SK-N-SH (cell line): ENCODE measurements around the gene DLL3. TPM values are rescaled to one million over a fixed set of nuclear protein-coding genes. Genes with fewer than 3 reads are reported as not detected.

ENCODE experiments used
- CTCF ChIA-PET: fragments of 300-600, 350-600 bp; formaldehyde crosslinking; extraction: SDS; loops from one replicate; lab custom pipeline; 2021; lab: Yijun Ruan, JAX
- POLR2A ChIA-PET: fragments of 350-600 bp; sonication (Branson Sonifier 250); formaldehyde crosslinking; extraction: SDS; loops from one replicate; lab custom pipeline; 2020; ENCODE audit warnings: antibody characterized with exemption, inconsistent platforms; lab: Yijun Ruan, JAX
- DNase-seq: peaks from one replicate; pipeline ENCODE4 v3.0.0; 2012
- H2AFZ ChIP-seq: fragments of 200-600 bp; sonication (generic); 2 replicates; pipeline ENCODE4 v1.8.1; 2016; ENCODE audit warnings: antibody characterized with exemption, mild to moderate bottlenecking, low read depth
- H3F3A ChIP-seq: fragments of 200-600 bp; sonication (generic); replicated peaks from 2 replicates; pipeline ENCODE3; 2016; ENCODE audit warnings: antibody characterized with exemption, mild to moderate bottlenecking; ENCODE audit not compliant: insufficient read depth
- H3K27ac ChIP-seq, 2 experiments: fragments of 200-500 bp in 1 of 2; fragments of 200-600 bp in 1 of 2; sonication (Bioruptor generic) in 1 of 2; sonication (generic), shearing (Covaris generic) in 1 of 2; 2 replicates each; pipeline versions ENCODE4 v1.5.1 to v1.6.1; 2014 to 2016; ENCODE audit warnings: low read depth in 2 of 2, inconsistent platforms in 1 of 2, low read length in 1 of 2, mild to moderate bottlenecking in 1 of 2, mixed read lengths in 1 of 2
- H3K27me3 ChIP-seq: fragments of 200-600 bp; sonication (generic), shearing (Covaris generic); 2 replicates; pipeline ENCODE4 v1.6.1; 2016; ENCODE audit warnings: mixed run types; ENCODE audit not compliant: insufficient read depth
- H3K36me3 ChIP-seq, 2 experiments: fragments of 200-500 bp in 1 of 2; fragments of 200-600 bp in 1 of 2; sonication (Bioruptor generic) in 1 of 2; sonication (generic) in 1 of 2; replicated peaks in 1 of 2; 2 replicates each; pipeline versions ENCODE3 to v1.5.1; 2014 to 2016; ENCODE audit warnings: low read length in 1 of 2, mild to moderate bottlenecking in 1 of 2; ENCODE audit not compliant: insufficient read depth in 2 of 2, control insufficient read depth in 1 of 2
- H3K4me1 ChIP-seq, 2 experiments: fragments of 200-500 bp in 1 of 2; fragments of 200-600 bp in 1 of 2; sonication (Bioruptor generic) in 1 of 2; sonication (generic), shearing (Covaris generic) in 1 of 2; 2 replicates each; pipeline versions ENCODE4 v1.5.1 to v1.6.1; 2014 to 2016; ENCODE audit warnings: low read depth in 1 of 2, low read length in 1 of 2, mixed run types in 1 of 2; ENCODE audit not compliant: insufficient read depth in 2 of 2, control insufficient read depth in 1 of 2
- H3K4me2 ChIP-seq: fragments of 200-600 bp; sonication (generic), shearing (Covaris generic); 2 replicates; pipeline ENCODE4 v1.6.1; 2017; ENCODE audit warnings: mixed run types
- H3K4me3 ChIP-seq, 2 experiments: fragments of 200-500 bp in 1 of 2; fragments of 200-600 bp in 1 of 2; sonication (Bioruptor generic) in 1 of 2; sonication (generic), shearing (Covaris generic) in 1 of 2; 2 replicates each; pipeline versions ENCODE4 v1.5.1 to v1.8.1; 2014 to 2016; ENCODE audit warnings: low read depth in 2 of 2, inconsistent platforms in 1 of 2, low read length in 1 of 2, mild to moderate bottlenecking in 1 of 2, mixed read lengths in 1 of 2, moderate library complexity in 1 of 2
- H3K79me2 ChIP-seq: fragments of 200-600 bp; sonication (generic); 2 replicates; pipeline ENCODE4 v1.8.1; 2017; ENCODE audit warnings: mild to moderate bottlenecking; ENCODE audit not compliant: insufficient read depth
- H3K9ac ChIP-seq: fragments of 200-600 bp; sonication (generic); 2 replicates; pipeline ENCODE4 v1.6.1; 2017; ENCODE audit warnings: mixed run types
- H3K9me2 ChIP-seq: fragments of 200-600 bp; sonication (generic); 2 replicates; pipeline ENCODE4 v1.6.1; 2017; ENCODE audit warnings: mixed run types
- H3K9me3 ChIP-seq: fragments of 200-600 bp; sonication (generic); 2 replicates; pipeline ENCODE4 v1.6.1; 2017; ENCODE audit warnings: mixed run types, mild to moderate bottlenecking, moderate library complexity
- H4K20me1 ChIP-seq: fragments of 200-600 bp; sonication (generic); 2 replicates; pipeline ENCODE4 v1.6.1; 2017; ENCODE audit warnings: mild to moderate bottlenecking, mixed run types; ENCODE audit not compliant: insufficient read depth
- ELF1 ChIP-seq: IDR thresholded peaks from 2 replicates; pipeline ENCODE4 v1.4.0; 2012
- EP300 ChIP-seq, 2 experiments: IDR thresholded peaks; 2 replicates each; pipeline versions ENCODE4 v1.4.0 to v1.6.1; 2012; ENCODE audit warnings: borderline replicate concordance in 1 of 2, low read depth in 1 of 2, low read length in 1 of 2
- FOSL2 ChIP-seq: IDR thresholded peaks from 2 replicates; pipeline ENCODE4 v1.4.0; 2012; ENCODE audit warnings: low read depth, mild to moderate bottlenecking, moderate library complexity, borderline replicate concordance
- FOXJ3 ChIP-seq: sonication (generic); formaldehyde crosslinking; IDR thresholded peaks from 2 replicates; pipeline ENCODE4 v1.5.1; 2020; ENCODE audit warnings: mild to moderate bottlenecking, missing genetic modification reagents
- GABPA ChIP-seq: IDR thresholded peaks from 2 replicates; pipeline ENCODE4 v1.4.0; 2012; ENCODE audit warnings: low read depth, mild to moderate bottlenecking
- JUND ChIP-seq: IDR thresholded peaks from 2 replicates; pipeline ENCODE4 v1.4.0; 2012
- MXI1 ChIP-seq: IDR thresholded peaks from 2 replicates; pipeline ENCODE4 v1.6.1; 2012; ENCODE audit warnings: mild to moderate bottlenecking, low read depth, low read length, improper control_type of control experiment
- NRF1 ChIP-seq: IDR thresholded peaks from 2 replicates; pipeline ENCODE4 v1.6.1; 2012; ENCODE audit warnings: low read depth, mild to moderate bottlenecking, low read length
- RFX5 ChIP-seq: IDR thresholded peaks from 2 replicates; pipeline ENCODE4 v1.6.1; 2012; ENCODE audit warnings: mild to moderate bottlenecking, improper control_type of control experiment, low read length
- SIN3A ChIP-seq: IDR thresholded peaks from 2 replicates; pipeline ENCODE4 v1.6.1; 2012; ENCODE audit warnings: low read depth, mild to moderate bottlenecking, low read length, moderate library complexity, borderline replicate concordance
- WGBS: methylation state at CpG from one replicate; pipeline ENCODE4 v1.1.6; 2017; ENCODE audit warnings: low lambda C conversion rate; 5-methylcytosine and 5-hydroxymethylcytosine counted together
- polyA plus RNA-seq, 3 experiments: library from polyadenylated mRNA; depleted of rRNA; stranded (reverse); fragments of >200 nt; gene quantifications; 2 replicates each; pipeline ENCODE4 v1.2.3, GENCODE V29; 2012
- TF ChIP-seq, protein P1 (sequence below): IDR thresholded peaks from 2 replicates; pipeline ENCODE4 v1.4.0; 2012; ENCODE audit warnings: low read depth, borderline replicate concordance
- TF ChIP-seq, protein P2 (sequence below): fragments of 150-350 bp; IDR thresholded peaks from 2 replicates; pipeline ENCODE4 v1.6.1; 2016; ENCODE audit warnings: mild to moderate bottlenecking, low read depth, low read length

Gene DLL3
- polyA plus RNA-seq, 1 of the 3 experiments (the other 2 are of a cell fraction) = 4.7 TPM

DNA sequence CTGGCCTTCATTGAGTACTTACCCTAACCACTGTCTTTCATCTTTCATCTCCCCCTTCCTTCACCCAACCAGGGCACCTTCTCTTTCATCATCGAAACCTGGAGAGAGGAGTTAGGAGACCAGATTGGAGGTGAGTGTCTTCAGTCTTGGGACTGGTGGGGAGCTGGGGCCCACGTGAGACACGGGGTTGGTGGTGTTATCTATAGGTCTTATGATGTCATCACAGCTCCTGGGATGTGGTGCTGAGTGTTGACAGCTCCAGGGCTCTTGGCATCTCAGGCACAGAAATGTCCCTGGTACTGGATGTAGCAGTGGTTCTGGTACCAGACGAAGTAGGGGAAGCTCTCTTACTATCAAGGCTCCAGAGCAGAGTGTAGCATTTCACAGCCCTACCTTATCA, 1.8 kb downstream of the DLL3 start:
- H3K4me1 ChIP-seq = peaks cover 0 to 9% of the 10 kb centered on the region in 2 experiments; a peak in 1 of 4 replicates
- WGBS = 25% methylated on average over 4 of the region's 4 CpGs
- ChIA-PET CTCF (interaction anchor here (1.0 to 3.0 kb wide), 3 partner anchors 26 to 39 kb away, joined by 3 to 15 read pairs (median 13); partner anchors contain the start of gene EID2B), POLR2A (no interaction called here)
- H3K79me2 ChIP-seq = no peaks in the 10 kb centered on the region
- H3K9me2 ChIP-seq = no peaks in the 10 kb centered on the region
- no peaks in the 10 kb centered on the region for H3K36me3 ChIP-seq
- no peak overlapping the region for H3K4me2 ChIP-seq
- H2AFZ ChIP-seq = no peak overlapping the region
- DNase-seq = no peak
- H3K4me3 ChIP-seq = no peak overlapping the region
- H3F3A ChIP-seq = no peaks in the 10 kb centered on the region
- TF ChIP-seq FOXJ3 (CRISPR knock-in tag) (no peak), RFX5 (no peak), FOSL2 (no peak), JUND (no peak), EP300 (IDR thresholded peaks at IDR 0.05; ENCODE audit: borderline replicate concordance in 1 of 2, low read depth in 1 of 2, low read length in 1 of 2) (no peak), GABPA (no peak), SIN3A (no peak), ELF1 (no peak), MXI1 (no peak)
- TF ChIP-seq, protein P1, sequence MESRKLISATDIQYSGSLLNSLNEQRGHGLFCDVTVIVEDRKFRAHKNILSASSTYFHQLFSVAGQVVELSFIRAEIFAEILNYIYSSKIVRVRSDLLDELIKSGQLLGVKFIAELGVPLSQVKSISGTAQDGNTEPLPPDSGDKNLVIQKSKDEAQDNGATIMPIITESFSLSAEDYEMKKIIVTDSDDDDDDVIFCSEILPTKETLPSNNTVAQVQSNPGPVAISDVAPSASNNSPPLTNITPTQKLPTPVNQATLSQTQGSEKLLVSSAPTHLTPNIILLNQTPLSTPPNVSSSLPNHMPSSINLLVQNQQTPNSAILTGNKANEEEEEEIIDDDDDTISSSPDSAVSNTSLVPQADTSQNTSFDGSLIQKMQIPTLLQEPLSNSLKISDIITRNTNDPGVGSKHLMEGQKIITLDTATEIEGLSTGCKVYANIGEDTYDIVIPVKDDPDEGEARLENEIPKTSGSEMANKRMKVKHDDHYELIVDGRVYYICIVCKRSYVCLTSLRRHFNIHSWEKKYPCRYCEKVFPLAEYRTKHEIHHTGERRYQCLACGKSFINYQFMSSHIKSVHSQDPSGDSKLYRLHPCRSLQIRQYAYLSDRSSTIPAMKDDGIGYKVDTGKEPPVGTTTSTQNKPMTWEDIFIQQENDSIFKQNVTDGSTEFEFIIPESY = no peak
- TF ChIP-seq, protein P2, sequence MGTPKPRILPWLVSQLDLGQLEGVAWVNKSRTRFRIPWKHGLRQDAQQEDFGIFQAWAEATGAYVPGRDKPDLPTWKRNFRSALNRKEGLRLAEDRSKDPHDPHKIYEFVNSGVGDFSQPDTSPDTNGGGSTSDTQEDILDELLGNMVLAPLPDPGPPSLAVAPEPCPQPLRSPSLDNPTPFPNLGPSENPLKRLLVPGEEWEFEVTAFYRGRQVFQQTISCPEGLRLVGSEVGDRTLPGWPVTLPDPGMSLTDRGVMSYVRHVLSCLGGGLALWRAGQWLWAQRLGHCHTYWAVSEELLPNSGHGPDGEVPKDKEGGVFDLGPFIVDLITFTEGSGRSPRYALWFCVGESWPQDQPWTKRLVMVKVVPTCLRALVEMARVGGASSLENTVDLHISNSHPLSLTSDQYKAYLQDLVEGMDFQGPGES = no peak
- H3K9me3 ChIP-seq = no peaks in the 10 kb centered on the region
- H4K20me1 ChIP-seq = no peaks in the 10 kb centered on the region
- no peak overlapping the region for H3K9ac ChIP-seq
- no peaks in the 10 kb centered on the region; the same call in 1 of the 2 replicates for H3K27me3 ChIP-seq
- no peak overlapping the region for H3K27ac ChIP-seq

DNA sequence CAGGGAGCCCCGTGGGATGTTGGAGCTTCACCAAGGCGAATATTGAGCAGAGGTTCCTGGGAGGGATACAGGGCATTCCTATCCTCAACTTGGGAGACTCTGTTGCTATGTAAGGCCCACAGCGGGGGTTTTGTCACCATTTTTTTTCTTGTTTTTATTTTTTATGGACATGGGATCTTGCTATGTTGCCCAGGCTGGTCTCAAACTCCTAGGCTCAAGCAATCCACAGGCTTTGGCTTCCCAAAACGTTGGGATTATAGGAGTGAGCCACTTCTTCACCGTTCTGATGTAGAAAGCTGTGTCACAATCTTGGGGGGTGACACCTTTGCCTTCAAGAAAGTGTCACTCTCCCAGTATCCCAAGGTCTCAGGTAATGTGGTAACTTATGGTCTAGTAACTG, 2.6 kb downstream of the DLL3 start:
- no peaks in the 10 kb centered on the region for H3K36me3 ChIP-seq
- CTCF ChIA-PET = interaction anchor here (2.0 to 3.0 kb wide), 3 partner anchors 10 to 32 kb away, joined by 4 to 15 read pairs (median 13); partner anchors contain the start of gene EID2B
- H3K27me3 ChIP-seq = no peaks in the 10 kb centered on the region; the same call in 1 of the 2 replicates
- H3F3A ChIP-seq = no peaks in the 10 kb centered on the region
- POLR2A ChIA-PET = no interaction called here
- WGBS = 39% methylated on average over 5 of the region's 5 CpGs
- no peaks in the 10 kb centered on the region for H3K79me2 ChIP-seq
- no peak overlapping the region for H3K4me2 ChIP-seq
- peaks cover 0 to 9% of the 10 kb centered on the region in 2 experiments; a peak in 1 of 4 replicates for H3K4me1 ChIP-seq
- no peaks in the 10 kb centered on the region for H3K9me2 ChIP-seq
- H3K9ac ChIP-seq = no peak overlapping the region
- no peak overlapping the region for H3K4me3 ChIP-seq
- DNase-seq = no peak
- no peak for TF ChIP-seq NRF1
- H2AFZ ChIP-seq = no peak overlapping the region
- no peak overlapping the region for H3K27ac ChIP-seq
- no peaks in the 10 kb centered on the region for H3K9me3 ChIP-seq
- no peaks in the 10 kb centered on the region for H4K20me1 ChIP-seq
